ENCODE results near the gene FZD8. TPM values are rescaled to one million over a fixed set of nuclear protein-coding genes. Genes with fewer than 3 reads are reported as not detected.

FZD8 gene
- total RNA-seq, 1 experiment from 2014 or later, result 1.8 TPM

GRCh38 chr10:35588836-35589235, 53.3 kb downstream of the FZD8 start:
- TF ChIP-seq CTCF (IDR thresholded peaks at IDR 0.05), result no peak
- TF ChIP-seq SIN3A (IDR thresholded peaks at IDR 0.05; ENCODE audit: borderline replicate concordance, insufficient read depth, low read depth, low read length), result no peak
- no peak for TF ChIP-seq REST (IDR thresholded peaks at IDR 0.05; ENCODE audit: insufficient read depth in 1 of 2, low read depth in 2 of 2, low read length in 1 of 2)
- no peak for TF ChIP-seq POLR2AphosphoS5 (IDR thresholded peaks at IDR 0.05; ENCODE audit: low read depth, low read length)
- TF ChIP-seq TCF7L2 (IDR thresholded peaks at IDR 0.05; ENCODE audit: low read depth, low read length), result no peak
- DNase-seq (ENCODE audit: low read depth, low spot score) (no peak), ATAC-seq (no peak)
- intact Hi-C loops (cut with micrococcal nuclease; ENCODE audit: unreplicated experiment), result no loop called here
- Histone ChIP-seq H3K9me3 (ENCODE audit: control insufficient read depth, insufficient read depth, low read depth, low read length) (no peaks in the 10 kb centered on the region), H3K27ac (ENCODE audit: low read length) (no peak overlapping the region), H3K4me1 (ENCODE audit: control insufficient read depth, insufficient read depth, low read length) (no peaks in the 10 kb centered on the region), H3K27me3 (ENCODE audit: control insufficient read depth, insufficient read depth, low read length) (no peaks in the 10 kb centered on the region; the same call in 1 of the 2 replicates), H3K36me3 (ENCODE audit: control insufficient read depth, insufficient read depth, low read length) (no peaks in the 10 kb centered on the region), H3K4me3 (ENCODE audit: low read depth in 2 of 2, low read length in 2 of 2) (no peak overlapping the region)
- ChIA-PET CTCF (no interaction called here), POLR2A (no interaction called here)
- in situ Hi-C loops (cut with HindIII; ENCODE audit: low pct_unique_long_range_greater_than_20kb, low sequenced_read_pairs), result no loop called here
- no TSS peak for BruUV-seq (replicated peaks)

Other genes starting within 250 kb of the FZD8 start
- gene GJD4, start 37.0 kb downstream of the FZD8 start, total RNA-seq (2021; ENCODE audit: unreplicated experiment), result not detected